OCI-LY1 (cell line): Measurements from ENCODE around the gene ADAM19.
A peak's percentile ranks its signal among the peaks of the same experiment; 100 is the strongest.

ENCODE experiments used
- H2AFZ ChIP-seq: fragments of 200-600 bp; sonication (generic), shearing (Covaris generic); 2 replicates; pipeline ENCODE4 v1.6.0; 2014; ENCODE audit warnings: antibody characterized with exemption, mild to moderate bottlenecking, low read length
- H3F3A ChIP-seq: fragments of 200-600 bp; sonication (generic), shearing (Covaris generic); 2 replicates; pipeline ENCODE4 v1.6.0; 2014; ENCODE audit warnings: mild to moderate bottlenecking, antibody characterized with exemption, low read length, moderate library complexity; ENCODE audit not compliant: insufficient read depth
- H3K27ac ChIP-seq: fragments of 200-600 bp; sonication (generic); 2 replicates; pipeline ENCODE4 v1.5.1; 2014; ENCODE audit warnings: low read length, mixed run types, mild to moderate bottlenecking, low read depth; ENCODE audit not compliant: poor library complexity, severe bottlenecking
- H3K27me3 ChIP-seq: fragments of 200-600 bp; sonication (generic); 2 replicates; pipeline ENCODE4 v1.6.0; 2014; ENCODE audit warnings: antibody characterized with exemption, mild to moderate bottlenecking, low read length, moderate library complexity; ENCODE audit not compliant: insufficient read depth
- H3K36me3 ChIP-seq: fragments of 200-600 bp; sonication (generic); 2 replicates; pipeline ENCODE4 v1.6.1; 2014; ENCODE audit warnings: mild to moderate bottlenecking, antibody characterized with exemption, low read length, moderate library complexity, mixed read lengths; ENCODE audit not compliant: insufficient read depth
- H3K4me1 ChIP-seq: fragments of 200-600 bp; sonication (generic); 2 replicates; pipeline ENCODE4 v1.5.1; 2014; ENCODE audit warnings: mild to moderate bottlenecking, low read length, moderate library complexity; ENCODE audit not compliant: insufficient read depth, severe bottlenecking
- H3K4me2 ChIP-seq: fragments of 200-600 bp; sonication (generic), shearing (Covaris generic); 2 replicates; pipeline ENCODE4 v1.6.1; 2014; ENCODE audit warnings: low read length
- H3K4me3 ChIP-seq: fragments of 200-600 bp; sonication (generic); 2 replicates; pipeline ENCODE4 v1.5.1; 2014; ENCODE audit warnings: low read length, low read depth, mild to moderate bottlenecking, mixed read lengths; ENCODE audit not compliant: poor library complexity, severe bottlenecking
- H3K79me2 ChIP-seq: fragments of 200-600 bp; shearing (Covaris generic); 2 replicates; pipeline ENCODE4 v1.6.1; 2016; ENCODE audit warnings: mixed run types, low read length, mixed read lengths; ENCODE audit not compliant: insufficient read depth
- H3K9ac ChIP-seq: fragments of 200-600 bp; sonication (generic), shearing (Covaris generic); 2 replicates; pipeline ENCODE4 v1.6.1; 2014; ENCODE audit warnings: mild to moderate bottlenecking, low read length, mixed read lengths
- H3K9me2 ChIP-seq: fragments of 200-600 bp; sonication (generic), shearing (Covaris generic); 2 replicates; pipeline ENCODE4 v1.6.1; 2014; ENCODE audit warnings: low read depth, mild to moderate bottlenecking, low read length, mixed read lengths
- H3K9me3 ChIP-seq: fragments of 200-600 bp; shearing (Covaris generic); 2 replicates; pipeline ENCODE4 v1.6.1; 2014; ENCODE audit warnings: low read length, mixed read lengths
- H4K20me1 ChIP-seq: fragments of 200-600 bp; sonication (generic), shearing (Covaris generic); 2 replicates; pipeline ENCODE4 v1.6.0; 2016; ENCODE audit warnings: mild to moderate bottlenecking, low read length; ENCODE audit not compliant: insufficient read depth
- EZH2 ChIP-seq: fragments of 200-600 bp; sonication (generic), shearing (Covaris generic); IDR thresholded peaks from 2 replicates; pipeline ENCODE4 v1.8.0; 2017; ENCODE audit warnings: borderline replicate concordance, mixed run types, mild to moderate bottlenecking, antibody characterized with exemption, low read length, moderate library complexity, mixed read lengths
- TF ChIP-seq, protein P1 (sequence below): fragments of 200-600 bp; sonication (generic), shearing (Covaris generic); IDR thresholded peaks from 2 replicates; pipeline ENCODE4 v1.5.1; 2017; ENCODE audit warnings: mild to moderate bottlenecking, antibody characterized with exemption, low read length, moderate library complexity, mixed read lengths

Gene ADAM19

DNA sequence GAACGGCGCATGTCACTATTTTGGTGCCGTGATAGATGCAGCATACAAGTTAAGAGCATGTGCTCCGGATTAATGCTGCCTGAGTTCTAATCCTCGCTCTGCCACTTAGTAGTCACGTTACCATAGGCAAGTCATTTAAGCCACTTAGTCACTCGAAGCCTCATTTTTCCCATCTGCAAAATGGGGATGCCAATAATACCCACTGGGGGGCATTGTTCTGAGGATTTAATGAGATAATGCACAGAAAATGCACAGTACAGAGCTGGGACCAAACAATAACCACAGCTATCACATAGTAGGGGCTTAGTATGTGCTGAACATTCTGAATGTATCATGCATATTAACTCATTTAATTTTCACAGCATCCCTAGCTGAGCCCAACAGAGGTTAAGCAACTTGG, 106.5 kb downstream of the ADAM19 start:
- H3K4me1 ChIP-seq = no peaks in the 10 kb centered on the region
- no peaks in the 10 kb centered on the region for H3F3A ChIP-seq
- H3K4me3 ChIP-seq = no peak overlapping the region
- H4K20me1 ChIP-seq = no peaks in the 10 kb centered on the region
- no peaks in the 10 kb centered on the region for H3K9me3 ChIP-seq
- no peak for TF ChIP-seq EZH2
- TF ChIP-seq, protein P1, sequence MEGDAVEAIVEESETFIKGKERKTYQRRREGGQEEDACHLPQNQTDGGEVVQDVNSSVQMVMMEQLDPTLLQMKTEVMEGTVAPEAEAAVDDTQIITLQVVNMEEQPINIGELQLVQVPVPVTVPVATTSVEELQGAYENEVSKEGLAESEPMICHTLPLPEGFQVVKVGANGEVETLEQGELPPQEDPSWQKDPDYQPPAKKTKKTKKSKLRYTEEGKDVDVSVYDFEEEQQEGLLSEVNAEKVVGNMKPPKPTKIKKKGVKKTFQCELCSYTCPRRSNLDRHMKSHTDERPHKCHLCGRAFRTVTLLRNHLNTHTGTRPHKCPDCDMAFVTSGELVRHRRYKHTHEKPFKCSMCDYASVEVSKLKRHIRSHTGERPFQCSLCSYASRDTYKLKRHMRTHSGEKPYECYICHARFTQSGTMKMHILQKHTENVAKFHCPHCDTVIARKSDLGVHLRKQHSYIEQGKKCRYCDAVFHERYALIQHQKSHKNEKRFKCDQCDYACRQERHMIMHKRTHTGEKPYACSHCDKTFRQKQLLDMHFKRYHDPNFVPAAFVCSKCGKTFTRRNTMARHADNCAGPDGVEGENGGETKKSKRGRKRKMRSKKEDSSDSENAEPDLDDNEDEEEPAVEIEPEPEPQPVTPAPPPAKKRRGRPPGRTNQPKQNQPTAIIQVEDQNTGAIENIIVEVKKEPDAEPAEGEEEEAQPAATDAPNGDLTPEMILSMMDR = peak; percentile 48
- H3K36me3 ChIP-seq = no peaks in the 10 kb centered on the region
- H3K4me2 ChIP-seq = no peak overlapping the region
- H3K27ac ChIP-seq = no peak overlapping the region
- no peaks in the 10 kb centered on the region for H3K9me2 ChIP-seq
- H2AFZ ChIP-seq = no peak overlapping the region
- H3K79me2 ChIP-seq = no peaks in the 10 kb centered on the region
- H3K9ac ChIP-seq = no peak overlapping the region
- H3K27me3 ChIP-seq = no peaks in the 10 kb centered on the region

DNA sequence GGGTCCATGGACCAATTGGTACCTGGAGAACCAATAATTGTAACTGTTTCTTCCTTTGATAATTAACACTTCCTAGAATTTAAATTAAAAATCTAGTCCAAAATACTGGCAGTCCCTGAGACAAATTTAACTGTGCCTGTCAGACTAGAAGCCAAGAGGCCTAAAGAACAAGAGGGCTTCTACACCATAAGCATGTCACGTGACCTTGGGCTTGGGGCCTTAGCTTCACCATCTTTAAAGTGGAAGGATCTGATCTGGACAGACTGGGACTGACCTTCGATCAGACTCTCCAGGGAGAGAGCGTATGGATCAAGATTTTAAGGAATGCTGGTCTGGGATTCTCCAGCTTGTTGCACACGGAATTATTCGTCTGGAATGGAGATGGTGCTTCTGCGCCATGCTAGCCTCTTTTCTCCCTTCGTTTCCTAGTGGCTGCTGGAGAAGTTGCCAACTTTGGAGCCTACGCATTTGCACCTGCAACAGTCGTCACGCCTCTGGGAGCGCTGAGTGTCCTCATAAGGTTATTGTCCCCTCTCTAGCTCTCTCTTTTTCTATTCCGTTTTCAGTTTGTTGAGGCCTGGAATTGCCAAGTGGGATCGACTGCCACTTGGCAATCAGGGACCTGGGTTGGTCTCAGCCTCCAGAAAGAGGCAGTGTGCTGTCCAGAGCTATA, 107.1 kb downstream of the ADAM19 start:
- Histone ChIP-seq H3F3A (no peaks in the 10 kb centered on the region), H3K36me3 (no peaks in the 10 kb centered on the region), H3K9me3 (no peaks in the 10 kb centered on the region), H3K9ac (no peak overlapping the region), H3K27me3 (no peaks in the 10 kb centered on the region), H3K27ac (no peak overlapping the region), H2AFZ (no peak overlapping the region), H3K4me1 (no peaks in the 10 kb centered on the region), H3K79me2 (no peaks in the 10 kb centered on the region), H4K20me1 (no peaks in the 10 kb centered on the region), H3K9me2 (no peaks in the 10 kb centered on the region), H3K4me2 (no peak overlapping the region), H3K4me3 (no peak overlapping the region)
- TF ChIP-seq, protein P1 = no peak
- TF ChIP-seq EZH2 = no peak

DNA sequence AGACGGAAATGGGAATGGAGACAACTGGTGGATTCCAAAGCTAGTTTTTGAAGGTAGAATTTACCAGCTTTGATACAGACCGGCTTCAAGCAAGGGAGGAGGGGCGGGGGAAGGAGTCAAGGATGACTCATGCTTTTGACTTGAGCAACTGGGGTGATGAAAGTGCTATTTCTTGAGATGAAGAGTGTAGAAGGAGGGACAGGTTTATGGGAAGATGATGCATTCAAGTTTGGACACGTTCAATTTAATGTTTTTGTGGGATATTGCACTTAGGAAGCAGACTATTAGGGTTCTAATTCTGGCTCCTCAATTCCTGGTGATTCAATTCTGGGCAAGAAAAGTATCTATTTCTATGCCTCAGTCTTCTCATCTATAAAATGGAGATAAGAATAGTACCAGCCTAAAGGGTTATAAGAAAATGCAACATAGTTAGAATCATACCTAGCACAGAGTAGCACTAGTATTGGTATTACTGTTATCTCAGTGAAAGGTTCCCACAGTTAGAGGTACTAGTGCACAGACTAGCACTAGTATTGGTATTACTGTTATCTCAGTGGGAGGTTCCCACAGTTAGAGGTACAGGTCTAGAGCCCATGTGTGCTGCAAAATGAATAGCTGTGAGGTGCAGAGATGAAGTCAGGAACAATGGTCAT, 110.9 kb downstream of the ADAM19 start:
- no peaks in the 10 kb centered on the region for H3F3A ChIP-seq
- H2AFZ ChIP-seq = no peak overlapping the region
- H3K36me3 ChIP-seq = no peaks in the 10 kb centered on the region
- H4K20me1 ChIP-seq = no peaks in the 10 kb centered on the region
- H3K9ac ChIP-seq = no peak overlapping the region
- H3K27ac ChIP-seq = no peak overlapping the region
- H3K4me3 ChIP-seq = no peak overlapping the region
- H3K79me2 ChIP-seq = no peaks in the 10 kb centered on the region
- H3K9me2 ChIP-seq = no peaks in the 10 kb centered on the region
- no peaks in the 10 kb centered on the region for H3K4me1 ChIP-seq
- H3K27me3 ChIP-seq = no peaks in the 10 kb centered on the region
- H3K9me3 ChIP-seq = no peaks in the 10 kb centered on the region
- no peak overlapping the region for H3K4me2 ChIP-seq
- TF ChIP-seq, protein P1 = no peak
- no peak for TF ChIP-seq EZH2
